Measurements from ENCODE around the gene RNF11. TPM values are rescaled to one million over a fixed set of nuclear protein-coding genes. Genes with fewer than 3 reads are reported as not detected.

Gene RNF11
- total RNA-seq = 10 to 100 TPM; 64.3 to 74.3 TPM

GRCh38 chr1:51235673-51236530, at the start of gene RNF11:
Gene RNF11 (plus strand): TSS chr1:51236273. CDS start chr1:51236757, 484 bp downstream.

Other genes starting within 250 kb of the RNF11 start
- gene C1orf185, start 134.0 kb upstream of the RNF11 start, total RNA-seq = not detected
- gene TTC39A, start 94.3 kb downstream of the RNF11 start, total RNA-seq = 1 to 10 TPM in 1 of 2 donors, under 1 TPM in 1; 1.00 to 1.4 TPM